ENCODE measurements around the gene MACROD2.

DNA sequence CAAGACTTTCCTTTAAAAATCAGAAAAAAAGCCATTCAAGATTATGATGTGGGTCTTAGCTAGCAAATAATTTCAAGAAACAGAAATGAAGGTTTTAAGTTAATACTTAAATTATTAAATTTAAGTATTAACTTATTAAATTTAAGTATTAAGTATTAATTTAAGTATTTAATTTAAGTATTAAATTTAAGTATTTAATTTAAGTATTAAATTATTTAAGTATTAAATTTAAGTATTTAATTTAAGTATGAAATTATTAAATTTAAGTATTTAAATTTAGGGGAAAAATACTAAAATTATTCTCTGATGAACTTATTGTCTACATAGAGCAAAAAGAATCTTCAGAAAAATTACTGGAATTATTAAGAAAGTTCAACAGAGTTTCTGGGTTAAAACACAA, 1171.4 kb downstream of the MACROD2 start:
- TF ChIP-seq, protein P1, sequence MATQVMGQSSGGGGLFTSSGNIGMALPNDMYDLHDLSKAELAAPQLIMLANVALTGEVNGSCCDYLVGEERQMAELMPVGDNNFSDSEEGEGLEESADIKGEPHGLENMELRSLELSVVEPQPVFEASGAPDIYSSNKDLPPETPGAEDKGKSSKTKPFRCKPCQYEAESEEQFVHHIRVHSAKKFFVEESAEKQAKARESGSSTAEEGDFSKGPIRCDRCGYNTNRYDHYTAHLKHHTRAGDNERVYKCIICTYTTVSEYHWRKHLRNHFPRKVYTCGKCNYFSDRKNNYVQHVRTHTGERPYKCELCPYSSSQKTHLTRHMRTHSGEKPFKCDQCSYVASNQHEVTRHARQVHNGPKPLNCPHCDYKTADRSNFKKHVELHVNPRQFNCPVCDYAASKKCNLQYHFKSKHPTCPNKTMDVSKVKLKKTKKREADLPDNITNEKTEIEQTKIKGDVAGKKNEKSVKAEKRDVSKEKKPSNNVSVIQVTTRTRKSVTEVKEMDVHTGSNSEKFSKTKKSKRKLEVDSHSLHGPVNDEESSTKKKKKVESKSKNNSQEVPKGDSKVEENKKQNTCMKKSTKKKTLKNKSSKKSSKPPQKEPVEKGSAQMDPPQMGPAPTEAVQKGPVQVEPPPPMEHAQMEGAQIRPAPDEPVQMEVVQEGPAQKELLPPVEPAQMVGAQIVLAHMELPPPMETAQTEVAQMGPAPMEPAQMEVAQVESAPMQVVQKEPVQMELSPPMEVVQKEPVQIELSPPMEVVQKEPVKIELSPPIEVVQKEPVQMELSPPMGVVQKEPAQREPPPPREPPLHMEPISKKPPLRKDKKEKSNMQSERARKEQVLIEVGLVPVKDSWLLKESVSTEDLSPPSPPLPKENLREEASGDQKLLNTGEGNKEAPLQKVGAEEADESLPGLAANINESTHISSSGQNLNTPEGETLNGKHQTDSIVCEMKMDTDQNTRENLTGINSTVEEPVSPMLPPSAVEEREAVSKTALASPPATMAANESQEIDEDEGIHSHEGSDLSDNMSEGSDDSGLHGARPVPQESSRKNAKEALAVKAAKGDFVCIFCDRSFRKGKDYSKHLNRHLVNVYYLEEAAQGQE (IDR thresholded peaks at IDR 0.05; ENCODE audit: insufficient read depth in 1 of 2, low read depth in 2 of 2, low read length in 2 of 2) = no peak
- TF ChIP-seq TAF1 (IDR thresholded peaks at IDR 0.05; ENCODE audit: borderline replicate concordance, insufficient read depth, low read length) = no peak
- TF ChIP-seq POLR2AphosphoS5 (IDR thresholded peaks at IDR 0.05; ENCODE audit: low read depth, low read length) = no peak
- TF ChIP-seq SIN3A (IDR thresholded peaks at IDR 0.05; ENCODE audit: borderline replicate concordance, insufficient read depth, low read length) = no peak
